ENCODE data around the gene DIO3.
"Not testable (repeated sequence)": the region's sequence is repeated elsewhere in the genome, so short reads cannot be mapped to it uniquely, and the experiment has no call there.

Gene DIO3

DNA sequence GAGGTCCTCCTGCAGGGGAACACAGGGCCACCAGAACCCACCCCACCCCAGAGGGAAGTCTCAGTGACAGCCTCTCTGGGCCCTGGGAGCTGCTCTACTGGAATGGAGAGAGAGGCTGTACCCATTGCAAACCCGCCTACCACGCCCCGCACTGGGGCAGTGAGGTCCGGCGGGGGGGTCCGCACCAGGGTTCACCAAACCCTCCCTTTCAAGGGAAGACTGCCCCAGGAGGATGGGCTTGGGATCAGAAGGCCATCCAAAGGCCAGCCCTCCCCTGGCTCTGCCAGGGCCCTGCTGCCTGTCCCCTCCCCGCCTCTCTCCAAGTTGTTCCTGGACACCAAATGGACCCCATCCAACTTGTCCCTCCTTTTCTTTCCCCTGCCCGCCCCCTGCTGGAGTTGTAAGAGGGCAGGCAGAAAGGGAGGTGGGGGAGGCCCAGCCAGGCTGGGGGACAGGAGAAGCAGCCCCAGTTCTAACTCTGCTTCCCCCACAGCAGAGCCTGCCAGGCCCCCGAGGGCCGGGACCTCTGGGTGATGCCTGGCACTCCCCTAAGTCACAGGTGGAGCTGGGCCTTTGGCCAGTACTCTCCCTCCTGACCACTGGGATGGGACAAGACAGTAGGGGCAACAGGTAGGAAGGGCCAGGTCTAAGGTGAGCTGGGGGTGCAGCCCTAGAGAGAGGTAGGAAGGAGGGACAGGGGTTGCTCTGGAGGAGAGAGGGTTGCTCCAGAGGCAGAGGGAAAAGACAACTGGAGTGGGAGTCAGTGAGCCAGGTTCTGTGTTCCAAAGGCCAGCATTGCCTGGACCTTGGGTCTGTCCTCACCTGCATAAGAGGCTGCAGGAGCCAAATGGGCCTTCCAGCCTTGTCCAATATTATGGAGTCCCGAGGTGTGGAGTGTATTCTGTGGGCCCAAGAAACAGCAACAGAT is 3.2 kb upstream of the DIO3 start:
- in situ Hi-C loops (cut with MboI; ENCODE audit: low sequenced_read_pairs) = no loop called here

DNA sequence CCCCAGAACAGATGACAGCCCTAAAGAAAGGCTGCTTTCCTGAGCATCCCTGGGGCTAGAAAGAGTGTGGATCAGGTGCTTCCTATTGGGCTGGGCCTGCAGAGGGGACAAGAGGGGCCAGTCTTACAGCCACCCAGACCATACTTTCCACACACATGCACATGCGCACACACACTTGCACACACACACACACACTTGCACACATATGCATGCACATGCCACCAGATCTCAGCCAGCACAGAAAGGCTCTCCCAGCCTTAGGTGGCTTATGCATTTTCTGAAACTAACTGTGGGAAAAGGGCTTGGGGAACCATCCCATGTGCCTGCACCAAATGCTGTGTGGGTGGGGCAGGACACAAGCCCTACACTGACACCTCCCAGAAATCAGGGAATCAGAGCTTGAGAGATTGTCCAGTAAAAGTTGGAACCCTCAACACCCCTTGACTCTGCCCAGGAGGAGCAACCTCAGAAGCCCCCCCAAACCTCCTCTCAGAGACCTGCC is 2.5 kb upstream of the DIO3 start:
- in situ Hi-C loops (cut with MboI; ENCODE audit: low sequenced_read_pairs) = no loop called here

DNA sequence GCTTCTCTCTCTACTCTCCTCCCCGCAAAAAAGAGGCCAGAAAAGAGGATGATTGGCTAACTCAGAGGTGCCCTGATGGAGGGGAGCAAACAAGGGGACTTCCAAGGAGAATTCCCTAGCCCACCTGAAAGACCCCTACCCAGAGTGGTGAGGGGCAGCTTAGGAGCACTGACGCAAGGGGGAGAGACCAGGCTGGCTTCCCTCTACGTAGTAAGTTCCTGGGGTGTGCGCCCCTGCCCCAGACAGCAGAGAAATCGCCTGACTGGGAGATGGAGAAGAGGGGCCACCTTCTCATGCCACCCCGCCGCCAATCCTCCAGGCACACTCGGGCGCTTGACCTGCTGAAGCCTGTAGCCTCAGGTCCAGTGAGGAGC is 2.1 kb upstream of the DIO3 start:
- in situ Hi-C loops (cut with MboI; ENCODE audit: low sequenced_read_pairs) = no loop called here

DNA sequence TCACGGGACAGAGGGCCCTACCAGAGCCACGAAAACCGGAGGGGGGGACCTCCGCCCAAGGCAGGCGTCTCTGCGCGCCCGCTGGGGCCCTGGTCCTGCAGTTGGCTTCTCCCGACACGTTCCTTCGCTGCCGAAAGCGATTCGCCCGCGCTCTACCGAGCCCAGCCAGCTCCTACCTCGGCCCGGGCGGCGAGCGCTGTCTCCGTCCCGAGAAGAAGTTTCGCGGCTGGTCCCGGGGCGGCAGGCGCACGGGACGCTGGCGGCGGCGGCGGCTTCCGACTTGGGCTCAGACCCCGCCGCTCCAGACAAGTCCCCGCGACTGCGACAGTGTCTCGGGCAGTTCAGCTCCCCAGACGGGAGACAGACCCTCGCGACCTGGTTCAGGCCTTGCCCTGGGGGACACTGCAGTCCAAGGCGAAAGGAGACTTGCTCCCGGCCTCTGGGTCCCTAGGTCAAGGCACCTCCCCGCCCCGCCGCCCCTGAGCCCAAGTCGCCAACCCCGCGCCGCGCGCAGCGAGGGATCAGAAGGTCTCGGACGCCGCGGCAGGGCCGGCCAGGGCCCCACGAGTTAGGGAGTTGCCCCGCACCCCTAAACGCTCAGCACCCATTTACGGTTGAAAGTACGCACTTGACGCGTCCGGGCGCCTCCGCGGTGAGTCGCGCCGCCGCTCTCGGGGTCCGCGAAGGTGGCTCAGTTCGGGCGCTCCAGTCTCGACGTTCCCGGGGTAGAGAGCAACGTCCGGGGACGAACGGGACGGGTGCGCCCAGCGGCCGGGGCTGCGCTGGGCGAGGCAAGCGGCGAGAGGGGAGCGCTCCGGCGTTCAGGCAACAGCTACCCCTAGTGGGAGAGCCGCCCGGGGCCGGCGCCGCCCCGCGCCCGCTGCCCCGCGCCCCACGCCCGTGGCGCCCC is 1.4 kb upstream of the DIO3 start:
- in situ Hi-C loops (cut with MboI; ENCODE audit: low sequenced_read_pairs) = no loop called here

DNA sequence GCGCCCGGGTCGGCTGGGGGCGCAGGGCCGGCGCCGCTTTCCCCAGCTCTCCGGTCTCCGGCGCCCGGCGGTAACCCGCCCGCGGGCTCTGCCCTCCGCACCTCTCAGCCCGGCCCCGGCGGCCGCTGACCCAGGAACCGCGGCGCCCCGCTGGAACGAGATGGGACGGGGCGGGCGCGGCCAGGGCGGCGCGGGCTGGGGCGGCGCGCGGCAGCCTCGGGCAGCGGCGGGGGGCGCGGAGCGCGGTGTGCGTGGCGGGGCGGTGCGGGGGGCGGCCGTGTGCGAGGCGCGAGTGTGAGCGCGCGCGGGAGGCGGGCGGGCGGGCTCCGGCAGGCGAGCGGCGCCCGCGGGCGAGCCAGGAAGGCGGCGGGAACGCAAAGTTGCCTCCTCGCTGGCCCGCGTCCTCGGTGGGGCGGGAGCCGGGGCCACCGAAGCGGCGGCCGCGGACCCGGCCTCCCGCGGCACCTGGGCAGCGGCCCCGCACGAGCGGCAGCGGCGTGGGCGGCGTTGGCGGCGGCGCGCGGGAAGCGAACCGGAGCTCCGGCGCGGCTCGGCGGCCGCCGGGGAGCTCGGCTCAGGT is 671 bp upstream of the DIO3 start:
- in situ Hi-C loops (cut with MboI; ENCODE audit: low sequenced_read_pairs) = no loop called here

DNA sequence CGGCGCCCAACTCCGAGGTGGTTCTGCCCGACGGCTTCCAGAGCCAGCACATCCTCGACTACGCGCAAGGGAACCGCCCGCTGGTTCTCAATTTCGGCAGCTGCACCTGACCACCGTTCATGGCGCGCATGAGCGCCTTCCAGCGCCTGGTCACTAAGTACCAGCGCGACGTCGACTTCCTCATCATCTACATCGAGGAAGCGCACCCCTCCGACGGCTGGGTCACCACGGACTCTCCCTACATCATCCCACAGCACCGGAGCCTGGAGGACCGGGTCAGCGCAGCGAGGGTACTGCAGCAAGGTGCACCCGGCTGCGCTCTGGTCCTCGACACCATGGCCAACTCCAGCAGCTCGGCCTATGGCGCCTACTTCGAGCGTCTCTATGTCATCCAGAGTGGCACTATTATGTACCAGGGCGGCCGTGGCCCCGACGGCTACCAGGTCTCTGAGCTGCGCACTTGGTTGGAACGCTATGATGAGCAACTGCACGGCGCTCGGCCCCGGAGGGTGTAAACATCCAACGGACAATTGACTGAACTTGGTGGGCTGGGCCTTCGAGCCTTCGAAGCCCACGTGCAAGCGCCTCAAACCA is 699 bp downstream of the DIO3 start:
- in situ Hi-C loops (cut with MboI; ENCODE audit: low sequenced_read_pairs) = no loop called here

DNA sequence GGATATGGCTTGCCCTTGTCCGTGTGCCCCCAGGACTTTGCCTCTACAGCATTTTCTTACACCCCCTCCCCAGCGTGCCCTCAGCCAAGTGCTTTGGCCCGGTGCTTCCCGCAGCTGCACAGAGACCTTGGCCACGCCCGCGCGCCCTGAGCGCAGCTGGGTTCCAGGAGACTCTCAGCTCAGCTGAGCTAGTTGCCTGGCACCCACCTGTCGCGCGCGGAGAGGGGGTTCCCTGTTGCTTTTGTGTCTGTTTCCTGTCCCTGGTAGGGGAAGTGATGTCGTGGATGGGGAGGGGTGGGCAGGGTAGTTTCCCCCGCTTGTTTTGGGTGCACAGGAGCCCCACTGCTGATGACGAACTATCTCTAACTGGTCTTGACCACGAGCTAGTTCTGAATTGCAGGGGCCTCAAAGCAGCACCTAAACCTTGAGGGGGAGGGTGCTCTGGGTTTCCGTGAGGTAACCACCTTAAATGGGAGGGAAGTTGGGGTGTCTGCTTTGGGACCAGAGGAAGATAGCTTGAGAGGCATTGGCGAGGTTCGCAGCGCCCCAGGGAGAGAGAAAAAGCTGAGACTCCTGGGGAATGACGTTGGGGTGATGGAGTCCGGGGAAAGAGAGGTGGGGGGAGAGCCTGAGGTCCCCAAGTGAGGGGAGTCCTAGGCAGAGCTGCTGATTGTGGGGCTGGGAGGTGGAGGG is 1.5 kb downstream of the DIO3 start:
- in situ Hi-C loops (cut with MboI; ENCODE audit: low sequenced_read_pairs) = no loop called here

DNA sequence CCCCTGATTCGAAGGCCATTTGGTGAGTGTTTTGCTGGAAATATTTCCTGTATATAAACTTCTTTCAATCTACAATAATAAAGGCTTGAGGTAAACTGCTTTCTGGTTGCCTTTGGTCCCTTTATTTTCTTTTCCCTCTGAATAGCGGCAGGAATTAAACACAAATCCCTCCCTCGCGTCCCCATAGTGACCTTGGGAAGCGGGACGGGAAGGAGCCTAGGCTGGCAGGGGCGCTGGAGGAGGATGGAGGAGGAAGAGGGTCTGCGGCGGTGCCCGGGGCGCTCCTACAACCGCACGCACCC is 2.0 kb downstream of the DIO3 start:
- in situ Hi-C loops (cut with MboI; ENCODE audit: low sequenced_read_pairs) = no loop called here

DNA sequence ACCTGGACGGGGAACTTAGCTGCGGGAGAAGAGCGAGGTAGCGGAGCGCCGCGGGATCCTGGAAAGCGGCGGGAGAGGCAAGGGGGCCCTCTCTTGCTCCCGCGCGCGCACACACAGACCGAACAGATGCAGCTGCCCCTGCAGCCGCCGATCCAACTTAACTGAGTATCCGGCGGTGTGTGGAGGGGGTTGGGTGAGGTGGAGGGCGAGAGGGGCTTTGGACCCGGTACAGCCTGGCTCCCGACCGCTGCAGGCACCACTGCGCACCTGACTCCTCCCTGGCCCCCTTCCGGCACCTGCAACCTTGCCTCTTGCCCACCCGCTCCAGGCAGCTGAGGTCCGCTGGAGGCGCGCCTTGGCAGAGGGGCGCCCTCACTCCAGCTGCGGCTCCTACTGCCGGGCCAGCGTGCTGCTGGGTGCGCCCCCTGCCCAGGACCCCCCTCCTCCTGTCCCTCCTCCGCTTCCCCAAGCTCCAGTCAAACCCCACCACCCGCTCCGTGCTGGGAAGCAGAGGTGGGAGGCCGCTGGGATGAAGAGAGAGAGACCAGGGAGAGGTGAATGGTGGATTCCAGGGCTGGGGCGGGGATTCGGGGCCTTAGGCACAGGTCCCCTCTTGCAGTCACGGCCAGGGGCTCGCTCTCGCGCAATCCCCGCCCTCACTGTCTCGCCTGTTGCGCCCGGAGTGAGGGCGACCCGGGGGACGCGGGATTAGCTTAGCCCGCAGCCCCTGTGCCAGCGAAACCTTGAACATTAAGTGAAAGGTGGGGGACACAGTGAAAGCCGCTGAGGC is 2.6 kb downstream of the DIO3 start:
- in situ Hi-C loops (cut with MboI; ENCODE audit: low sequenced_read_pairs) = no loop called here

DNA sequence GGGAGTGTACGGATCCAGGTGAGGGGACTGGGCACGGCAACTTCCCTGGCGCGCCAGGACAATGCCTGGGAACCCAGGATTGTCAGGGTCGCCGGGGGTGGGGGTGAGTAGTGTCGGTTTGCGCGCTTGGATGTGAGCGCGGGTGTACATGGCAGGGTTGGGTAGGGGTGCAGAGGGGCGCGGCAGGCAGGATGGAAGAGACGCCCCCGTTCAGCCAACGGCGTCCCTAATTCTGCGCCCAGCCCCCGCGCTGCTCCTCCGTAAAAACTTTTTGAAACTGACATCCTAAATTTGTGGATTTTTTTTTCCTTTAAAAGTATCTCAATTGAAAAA is 3.1 kb downstream of the DIO3 start:
- in situ Hi-C loops (cut with MboI; ENCODE audit: low sequenced_read_pairs) = no loop called here

DNA sequence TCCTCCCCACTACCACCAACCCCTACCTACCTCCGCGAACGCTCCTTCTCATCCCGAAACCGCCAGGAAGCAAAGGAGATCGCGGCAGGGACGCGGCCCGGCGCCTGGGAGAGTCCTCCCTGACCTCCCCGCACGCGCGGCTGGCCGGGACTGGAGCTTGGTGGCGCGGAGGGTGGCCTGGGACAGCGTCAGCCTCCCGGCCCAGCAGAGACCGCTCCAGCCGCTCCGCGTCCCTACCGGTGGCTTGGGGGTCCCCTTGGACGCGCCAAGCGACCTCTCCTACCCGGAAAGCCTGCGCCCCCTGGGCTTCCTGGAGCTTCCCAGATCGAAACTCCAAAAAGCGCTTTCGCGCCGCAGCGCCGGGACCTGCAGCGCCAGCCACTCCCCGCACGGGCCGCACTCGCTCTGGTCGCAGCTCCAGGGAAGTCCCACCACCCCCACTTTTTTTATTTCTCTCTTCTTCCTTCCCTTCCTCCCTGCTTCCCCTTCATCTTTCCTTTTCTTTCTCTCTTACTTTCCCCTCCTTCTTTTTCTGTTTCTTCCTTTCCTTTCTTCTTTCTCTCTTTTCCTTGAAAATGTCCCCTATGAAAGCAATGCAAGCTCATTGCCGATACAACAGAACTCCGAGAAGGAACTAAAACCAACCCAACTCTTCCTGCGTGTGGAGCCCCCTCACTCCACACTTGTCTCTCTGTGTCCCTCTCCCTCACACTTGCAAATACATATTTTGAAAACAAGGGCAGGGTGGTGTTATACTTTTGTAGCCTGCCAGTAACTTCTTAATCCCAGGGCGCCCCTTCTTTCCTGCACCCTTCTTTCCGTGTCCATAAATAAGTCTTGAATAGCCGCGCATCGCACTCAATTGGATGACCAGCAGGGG is 3.8 kb downstream of the DIO3 start:
- in situ Hi-C loops (cut with MboI; ENCODE audit: low sequenced_read_pairs) = no loop called here

DNA sequence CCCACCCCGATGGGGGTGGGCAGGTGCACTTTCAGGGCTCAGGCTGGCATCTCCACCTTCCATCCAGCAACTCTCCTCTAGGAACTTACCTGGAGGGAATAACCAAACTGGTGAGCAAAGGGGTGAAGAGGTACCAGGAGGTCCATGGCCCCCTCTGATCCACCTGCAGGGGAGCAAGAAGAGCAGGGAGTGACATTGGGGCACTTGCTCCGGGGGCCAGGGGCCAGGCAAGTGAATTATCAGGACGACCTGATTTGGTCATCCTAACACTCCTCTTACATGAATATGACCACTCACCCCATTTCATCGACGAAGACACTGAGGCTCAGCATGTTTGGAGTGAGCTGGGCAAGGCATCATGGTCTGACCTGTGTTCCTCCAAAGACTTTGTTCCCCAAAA is 6.0 kb downstream of the DIO3 start:
- in situ Hi-C loops (cut with MboI; ENCODE audit: low sequenced_read_pairs) = no loop called here

DNA sequence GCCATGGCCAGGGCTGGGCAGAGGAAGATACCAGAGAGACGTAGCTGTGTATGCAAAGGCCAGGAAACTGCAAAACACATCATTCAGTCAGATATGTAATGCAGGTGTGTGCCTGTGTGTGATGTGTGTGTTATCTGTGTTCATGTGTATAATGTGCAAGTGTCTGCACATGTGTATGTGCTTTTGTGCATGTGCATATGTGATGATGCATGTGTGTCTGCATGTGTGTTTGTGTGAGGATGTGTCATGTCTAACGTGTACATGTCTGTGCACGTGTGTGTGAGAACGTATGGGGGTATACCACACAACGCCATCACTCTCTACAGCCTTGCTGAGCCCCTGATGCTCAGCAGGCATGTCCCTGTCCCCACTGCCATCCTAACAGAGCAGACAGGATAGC is 9.7 kb downstream of the DIO3 start:
- in situ Hi-C loops (cut with MboI; ENCODE audit: low sequenced_read_pairs) = no loop called here

DNA sequence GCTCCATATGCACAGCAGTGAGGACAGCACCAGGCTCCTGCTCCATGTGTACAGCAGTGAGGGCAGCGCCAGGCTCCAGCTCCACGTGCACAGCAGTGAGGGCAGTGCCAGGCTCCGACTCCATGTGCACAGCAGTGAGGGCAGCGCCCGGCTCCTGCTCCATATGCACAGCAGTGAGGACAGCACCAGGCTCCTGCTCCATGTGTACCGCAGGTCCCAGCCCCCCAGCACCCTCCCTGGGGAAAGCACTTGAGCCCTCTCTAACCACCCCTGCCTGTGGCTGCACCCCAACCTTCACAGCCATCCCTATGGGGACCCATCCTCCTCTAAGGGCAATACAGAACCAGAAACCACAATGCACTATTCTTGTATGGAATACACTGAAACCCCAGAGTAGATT is 11.2 kb downstream of the DIO3 start:
- in situ Hi-C loops (cut with MboI; ENCODE audit: low sequenced_read_pairs) = not testable (repeated sequence)

DNA sequence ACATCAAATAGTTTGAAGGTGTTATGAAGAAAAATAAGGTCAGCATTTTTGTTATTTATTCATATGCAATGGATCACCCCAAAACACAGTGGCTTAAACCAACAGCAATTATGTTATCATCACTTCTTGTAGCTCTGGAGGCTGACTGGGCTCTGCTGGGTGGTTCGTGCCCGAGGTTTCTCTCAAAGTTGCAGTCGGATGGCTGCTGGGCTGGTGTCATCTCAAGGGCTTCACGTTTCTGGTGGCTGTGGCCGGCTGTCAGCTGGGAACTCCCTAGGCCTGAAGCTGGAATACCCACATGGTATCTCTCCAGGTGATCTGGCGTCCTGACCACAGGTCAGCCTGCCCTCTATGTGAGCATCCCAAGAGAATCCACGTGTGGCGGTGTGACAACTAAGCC is 12.0 kb downstream of the DIO3 start:
- in situ Hi-C loops (cut with MboI; ENCODE audit: low sequenced_read_pairs) = no loop called here

DNA sequence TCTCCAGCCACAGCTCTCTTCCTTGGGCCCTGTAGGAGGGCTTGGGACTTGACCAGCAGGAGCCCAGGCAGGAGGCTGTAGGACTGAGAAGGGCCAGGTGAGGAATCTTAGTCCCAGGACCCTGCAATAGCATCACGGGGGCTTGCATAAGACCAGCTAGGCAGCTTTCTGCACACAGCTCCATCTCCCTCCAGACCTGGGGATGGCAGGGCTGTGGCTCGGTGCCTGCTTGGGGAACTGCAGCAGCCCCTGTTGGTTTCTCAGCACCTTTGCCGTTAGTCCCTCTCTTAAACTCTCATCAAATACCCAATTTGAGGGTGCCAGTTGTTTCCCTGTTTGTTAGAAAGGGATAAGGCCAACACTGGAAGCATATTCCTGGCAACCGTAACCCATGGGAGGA is 14.3 kb downstream of the DIO3 start:
- in situ Hi-C loops (cut with MboI; ENCODE audit: low sequenced_read_pairs) = no loop called here

DNA sequence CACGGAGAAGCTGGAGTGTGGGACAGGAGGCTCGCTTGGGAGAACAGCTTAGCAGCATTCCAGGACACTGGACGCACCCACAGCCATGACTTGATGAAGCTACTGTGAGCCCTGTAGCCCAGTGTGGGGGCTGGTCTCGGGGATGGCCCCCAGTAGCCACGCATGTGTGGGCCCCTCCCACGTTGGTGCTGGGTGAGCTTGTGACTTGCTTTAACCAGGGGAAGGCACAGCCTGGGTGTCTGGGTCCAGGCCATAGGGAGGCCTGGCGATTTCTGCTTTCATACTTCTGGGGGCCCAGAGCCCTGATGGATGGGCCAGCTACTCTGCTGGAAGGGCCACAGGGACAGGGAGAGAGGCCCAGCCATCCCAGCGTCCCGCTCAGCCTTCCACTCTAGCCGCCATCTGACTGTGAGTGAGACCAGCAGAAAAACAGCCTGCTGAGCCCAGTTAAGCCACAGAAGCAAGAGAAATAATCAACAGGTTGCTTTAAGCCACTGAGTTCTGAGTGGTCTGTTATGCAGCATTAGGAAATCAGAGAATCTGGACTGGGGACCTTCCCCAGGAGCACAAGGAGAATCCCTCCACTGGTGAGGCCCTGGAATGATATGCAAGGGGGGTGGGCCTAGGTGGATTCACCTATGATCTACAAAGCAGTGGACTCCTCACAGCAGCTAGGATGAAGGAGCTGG is 16.1 kb downstream of the DIO3 start:
- in situ Hi-C loops (cut with MboI; ENCODE audit: low sequenced_read_pairs) = no loop called here

DNA sequence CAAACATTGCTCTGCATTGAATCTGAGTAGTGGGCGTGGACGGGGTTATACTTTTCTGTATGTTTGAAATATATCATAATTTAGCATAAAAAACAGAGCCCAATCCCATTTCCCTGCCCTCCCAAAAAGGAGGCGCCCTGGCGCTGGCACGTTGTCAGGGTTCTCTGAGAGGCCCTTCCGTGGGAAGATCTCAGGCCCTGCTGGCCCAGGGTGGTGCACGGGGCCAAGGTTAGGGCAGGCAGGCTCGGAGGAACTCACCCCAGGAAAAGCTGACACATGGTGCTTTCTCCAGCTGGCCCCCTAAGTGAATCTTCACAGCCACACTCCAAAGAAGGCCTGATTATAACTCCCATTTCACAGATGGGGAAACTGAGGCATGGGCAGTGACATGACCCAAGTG is 17.2 kb downstream of the DIO3 start:
- in situ Hi-C loops (cut with MboI; ENCODE audit: low sequenced_read_pairs) = no loop called here

Measured in hTERT RPE-1 (cell line).